ENCODE results near the gene RABGAP1L.

The RABGAP1L gene

DNA sequence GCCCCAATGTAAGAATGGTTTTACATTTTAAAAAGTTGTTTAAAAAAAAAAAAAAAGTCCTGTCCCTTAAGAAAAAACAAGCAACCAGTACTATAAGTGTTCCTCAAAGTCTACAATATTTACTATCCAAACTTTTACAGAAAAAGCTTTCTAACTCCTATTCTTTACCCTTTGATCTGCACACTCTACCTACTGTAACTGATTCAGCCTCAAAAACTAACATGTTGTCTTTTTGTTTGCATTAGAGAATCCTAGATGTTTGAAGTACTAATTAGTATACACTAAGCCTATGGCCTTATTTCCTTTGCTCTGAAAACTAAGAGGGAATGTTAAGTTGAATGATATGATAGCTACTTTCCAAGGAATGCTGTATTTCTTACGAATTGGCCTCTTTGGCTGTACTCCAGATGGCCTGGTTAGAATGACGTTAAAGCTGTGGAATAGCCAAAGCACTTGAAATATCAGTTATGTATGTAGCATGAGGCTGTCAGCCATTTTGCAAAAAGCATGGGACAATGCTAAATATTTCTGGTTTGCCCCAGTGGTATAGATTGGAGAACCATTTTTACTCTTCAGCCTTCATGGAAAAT, 523.2 kb downstream of the RABGAP1L start:
- Histone ChIP-seq H3K36me3 (ENCODE audit: low read length) (0 out of 2 replicates have a peak, but pooled peaks cover 3% of the 10 kb centered on the region), H3K27me3 (ENCODE audit: low read length) (no peaks in the 10 kb centered on the region), H3K9ac (ENCODE audit: low read length) (no peak overlapping the region), H3K4me3 (ENCODE audit: insufficient read depth, low read length, poor library complexity, severe bottlenecking) (no peak overlapping the region), H2AFZ (ENCODE audit: low read depth, low read length, severe bottlenecking) (no peak overlapping the region), H4K20me1 (ENCODE audit: low read depth, low read length) (no peaks in the 10 kb centered on the region), H3K9me3 (ENCODE audit: insufficient read depth, low read length) (no peaks in the 10 kb centered on the region), H3K27ac (ENCODE audit: low read depth, low read length) (no peak overlapping the region), H3F3A (ENCODE audit: insufficient read depth) (no peaks in the 10 kb centered on the region), H3K4me2 (ENCODE audit: low read depth, low read length, poor library complexity, severe bottlenecking) (no peak overlapping the region), H3K79me2 (ENCODE audit: insufficient read depth, low read length) (no peaks in the 10 kb centered on the region), H3K9me2 (replicated peaks; ENCODE audit: insufficient read depth, low read length) (no peaks in the 10 kb centered on the region)
- TF ChIP-seq, protein P1, sequence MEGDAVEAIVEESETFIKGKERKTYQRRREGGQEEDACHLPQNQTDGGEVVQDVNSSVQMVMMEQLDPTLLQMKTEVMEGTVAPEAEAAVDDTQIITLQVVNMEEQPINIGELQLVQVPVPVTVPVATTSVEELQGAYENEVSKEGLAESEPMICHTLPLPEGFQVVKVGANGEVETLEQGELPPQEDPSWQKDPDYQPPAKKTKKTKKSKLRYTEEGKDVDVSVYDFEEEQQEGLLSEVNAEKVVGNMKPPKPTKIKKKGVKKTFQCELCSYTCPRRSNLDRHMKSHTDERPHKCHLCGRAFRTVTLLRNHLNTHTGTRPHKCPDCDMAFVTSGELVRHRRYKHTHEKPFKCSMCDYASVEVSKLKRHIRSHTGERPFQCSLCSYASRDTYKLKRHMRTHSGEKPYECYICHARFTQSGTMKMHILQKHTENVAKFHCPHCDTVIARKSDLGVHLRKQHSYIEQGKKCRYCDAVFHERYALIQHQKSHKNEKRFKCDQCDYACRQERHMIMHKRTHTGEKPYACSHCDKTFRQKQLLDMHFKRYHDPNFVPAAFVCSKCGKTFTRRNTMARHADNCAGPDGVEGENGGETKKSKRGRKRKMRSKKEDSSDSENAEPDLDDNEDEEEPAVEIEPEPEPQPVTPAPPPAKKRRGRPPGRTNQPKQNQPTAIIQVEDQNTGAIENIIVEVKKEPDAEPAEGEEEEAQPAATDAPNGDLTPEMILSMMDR (IDR thresholded peaks at IDR 0.05; ENCODE audit: insufficient read depth, low read length, poor library complexity, severe bottlenecking) = no peak
- no peak for TF ChIP-seq EZH2phosphoT487 (conservative IDR thresholded peaks at IDR 0.05; ENCODE audit: low read length)

DNA sequence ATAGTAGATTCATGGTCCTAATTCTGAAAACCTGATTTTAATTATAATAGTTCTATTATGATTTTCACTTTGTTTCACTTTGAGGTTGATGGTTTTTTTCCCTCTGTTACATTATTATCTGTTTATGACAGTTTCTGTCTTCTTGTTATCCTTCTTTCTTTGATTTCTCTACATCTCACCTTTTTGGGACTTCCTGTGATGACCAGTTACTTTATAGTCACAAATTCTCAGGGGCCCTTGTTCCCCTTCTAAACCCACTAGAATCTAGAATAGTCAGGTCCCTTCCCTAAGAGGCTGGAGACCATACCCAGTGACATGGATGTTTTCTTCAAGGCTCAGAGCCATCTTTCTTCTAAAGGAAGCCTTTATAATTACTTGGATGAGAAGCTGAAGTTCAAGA, 526.9 kb downstream of the RABGAP1L start:
- no peak for TF ChIP-seq EZH2phosphoT487 (conservative IDR thresholded peaks at IDR 0.05; ENCODE audit: low read length)
- TF ChIP-seq, protein P1 (IDR thresholded peaks at IDR 0.05; ENCODE audit: insufficient read depth, low read length, poor library complexity, severe bottlenecking) = no peak
- Histone ChIP-seq H3F3A (ENCODE audit: insufficient read depth) (no peaks in the 10 kb centered on the region), H3K36me3 (ENCODE audit: low read length) (0 out of 2 replicates have a peak, but pooled peaks cover 3% of the 10 kb centered on the region), H3K9ac (ENCODE audit: low read length) (no peak overlapping the region), H3K9me3 (ENCODE audit: insufficient read depth, low read length) (no peaks in the 10 kb centered on the region), H3K4me3 (ENCODE audit: insufficient read depth, low read length, poor library complexity, severe bottlenecking) (no peak overlapping the region), H3K9me2 (replicated peaks; ENCODE audit: insufficient read depth, low read length) (no peaks in the 10 kb centered on the region), H3K4me2 (ENCODE audit: low read depth, low read length, poor library complexity, severe bottlenecking) (no peak overlapping the region), H3K79me2 (ENCODE audit: insufficient read depth, low read length) (no peaks in the 10 kb centered on the region), H2AFZ (ENCODE audit: low read depth, low read length, severe bottlenecking) (no peak overlapping the region), H4K20me1 (ENCODE audit: low read depth, low read length) (no peaks in the 10 kb centered on the region), H3K27me3 (ENCODE audit: low read length) (no peaks in the 10 kb centered on the region), H3K27ac (ENCODE audit: low read depth, low read length) (no peak overlapping the region)

DNA sequence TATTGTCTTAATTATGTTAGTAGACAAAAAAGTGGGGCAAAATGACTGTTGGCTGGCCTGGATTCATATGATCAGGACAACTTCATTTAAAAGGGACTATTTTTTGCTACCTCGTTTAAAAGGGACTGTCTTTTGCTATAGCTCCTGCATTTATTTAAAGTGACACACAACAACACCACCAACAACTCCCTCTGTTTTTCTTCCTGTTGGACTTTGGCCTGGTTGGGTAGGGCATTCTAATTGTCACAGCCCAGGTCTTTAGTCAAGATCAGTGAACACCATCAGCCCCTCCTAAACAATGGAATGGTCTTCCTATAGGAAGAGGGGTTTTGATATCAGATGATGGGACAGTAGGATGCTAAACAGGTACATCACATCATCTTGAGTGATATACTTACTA, 530.2 kb downstream of the RABGAP1L start:
- no peaks in the 10 kb centered on the region for H4K20me1 ChIP-seq (ENCODE audit: low read depth, low read length)

More for the DNA sequence above, 530.2 kb downstream of the RABGAP1L start:
- Histone ChIP-seq H3K9me2 (replicated peaks; ENCODE audit: insufficient read depth, low read length) (no peaks in the 10 kb centered on the region), H3K27me3 (ENCODE audit: low read length) (no peaks in the 10 kb centered on the region), H3K9me3 (ENCODE audit: insufficient read depth, low read length) (no peaks in the 10 kb centered on the region), H3F3A (ENCODE audit: insufficient read depth) (no peaks in the 10 kb centered on the region), H3K79me2 (ENCODE audit: insufficient read depth, low read length) (no peaks in the 10 kb centered on the region), H3K9ac (ENCODE audit: low read length) (no peak overlapping the region), H3K27ac (ENCODE audit: low read depth, low read length) (no peak overlapping the region), H2AFZ (ENCODE audit: low read depth, low read length, severe bottlenecking) (no peak overlapping the region), H3K4me2 (ENCODE audit: low read depth, low read length, poor library complexity, severe bottlenecking) (no peak overlapping the region), H3K36me3 (ENCODE audit: low read length) (no peaks in the 10 kb centered on the region; the same call in 1 of the 2 replicates), H3K4me3 (ENCODE audit: insufficient read depth, low read length, poor library complexity, severe bottlenecking) (no peak overlapping the region)
- TF ChIP-seq EZH2phosphoT487 (conservative IDR thresholded peaks at IDR 0.05; ENCODE audit: low read length) = no peak
- TF ChIP-seq, protein P1 (IDR thresholded peaks at IDR 0.05; ENCODE audit: insufficient read depth, low read length, poor library complexity, severe bottlenecking) = no peak
